Right kidney (tissue), 1 donor: ENCODE results near the gene CABYR.
"Not testable (repeated sequence)": the region's sequence is repeated elsewhere in the genome, so short reads cannot be mapped to it uniquely, and the experiment has no call there.

ENCODE experiments used
- DNase-seq: peaks from one replicate; pipeline ENCODE4 v3.0.0-alpha.2; 2016

The CABYR gene

GRCh38 chr18:24128700-24129099 is 10.2 kb upstream of the CABYR start:
- no peak for DNase-seq

- DNase-seq = no peak
Observed at GRCh38 chr18:24130494-24130893, 8.4 kb upstream of the CABYR start.

GRCh38 chr18:24136967-24137373 is 1.9 kb upstream of the CABYR start:
- no peak for DNase-seq

- no peak for DNase-seq
Observed at GRCh38 chr18:24138409-24138788, 463 bp upstream of the CABYR start.

DNA sequence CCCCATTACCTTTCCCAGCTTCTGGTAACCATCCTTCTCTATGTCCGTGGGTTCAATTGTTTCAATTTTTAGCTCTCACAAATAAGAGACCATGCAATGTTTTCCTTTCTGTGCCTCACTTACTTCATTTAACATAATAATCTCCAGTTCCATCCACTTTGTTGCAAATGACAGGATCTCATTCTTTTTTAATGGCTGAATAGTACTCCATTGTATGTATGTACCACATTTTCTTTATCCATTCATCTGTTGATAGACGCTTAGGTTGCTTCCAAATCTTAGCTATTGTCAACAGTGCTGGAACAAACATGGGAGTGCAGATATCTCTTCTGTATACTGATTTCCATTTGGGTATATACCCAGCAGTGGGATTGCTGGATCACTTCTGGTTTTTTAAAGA is 1.8 kb downstream of the CABYR start:
- no peak for DNase-seq

DNA sequence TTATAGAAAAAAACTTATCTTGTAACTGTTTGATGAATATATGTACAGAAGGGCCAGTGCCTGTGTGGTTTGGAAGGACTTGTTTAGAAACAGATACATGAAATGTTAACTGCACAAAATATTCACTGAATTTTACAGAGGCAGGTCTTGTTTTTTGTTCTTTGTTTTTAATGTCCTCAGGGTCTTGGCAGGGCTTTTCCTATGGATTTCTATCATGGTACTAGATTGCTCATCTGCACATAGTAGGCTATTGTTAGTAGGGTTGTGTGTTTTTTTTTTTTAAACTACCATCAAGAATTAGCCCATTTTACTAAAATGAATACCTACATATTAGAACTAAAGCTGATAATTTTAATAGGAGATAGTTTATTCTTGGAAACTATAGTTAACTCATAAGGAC is 3.5 kb downstream of the CABYR start:
- DNase-seq = no peak

GRCh38 chr18:24149591-24149990 is 10.7 kb downstream of the CABYR start:
- not testable (repeated sequence) for DNase-seq

DNA sequence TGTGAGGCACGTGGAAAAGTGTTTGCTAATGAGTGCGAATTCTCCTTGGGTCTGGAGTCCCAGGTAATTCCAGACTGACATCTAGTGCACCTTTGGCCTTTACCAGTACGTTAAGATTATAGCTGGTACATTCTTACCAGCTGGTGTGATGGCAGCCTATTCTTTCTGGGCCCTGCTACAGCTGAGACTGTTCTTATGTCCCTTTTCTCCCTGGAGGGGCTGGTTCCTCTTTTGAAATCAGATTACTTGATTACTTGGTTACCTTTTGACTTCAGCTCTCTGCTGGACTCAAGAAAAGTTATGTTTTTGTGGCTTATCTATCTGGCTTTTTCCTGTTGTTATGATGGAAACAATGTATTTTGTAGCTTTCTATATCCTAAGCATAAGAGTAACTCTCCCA is 14.5 kb downstream of the CABYR start:
- no peak for DNase-seq

- no peak for DNase-seq
Observed at GRCh38 chr18:24157855-24158254, 19.0 kb downstream of the CABYR start.

- no peak for DNase-seq
Observed at GRCh38 chr18:24160086-24160485, 21.2 kb downstream of the CABYR start.

DNA sequence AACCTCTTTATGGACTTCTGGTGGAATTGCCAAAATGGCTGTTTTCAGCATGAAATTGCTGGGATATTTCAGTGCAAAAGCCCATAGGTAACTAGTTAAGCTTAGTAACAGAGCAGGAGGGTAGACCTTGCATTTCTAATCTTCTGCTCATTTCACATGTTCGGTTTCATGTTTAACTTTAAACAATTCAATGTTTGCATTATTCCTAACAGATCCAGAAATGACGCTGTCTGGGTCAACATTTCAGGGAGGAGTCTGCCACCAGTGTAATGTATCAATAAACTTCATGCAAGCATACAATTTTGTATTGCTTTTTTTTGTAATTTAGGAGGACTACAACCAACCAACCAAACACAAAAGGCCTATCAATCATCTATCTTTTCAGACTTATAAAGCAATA is 22.4 kb downstream of the CABYR start:
- DNase-seq = no peak

DNA sequence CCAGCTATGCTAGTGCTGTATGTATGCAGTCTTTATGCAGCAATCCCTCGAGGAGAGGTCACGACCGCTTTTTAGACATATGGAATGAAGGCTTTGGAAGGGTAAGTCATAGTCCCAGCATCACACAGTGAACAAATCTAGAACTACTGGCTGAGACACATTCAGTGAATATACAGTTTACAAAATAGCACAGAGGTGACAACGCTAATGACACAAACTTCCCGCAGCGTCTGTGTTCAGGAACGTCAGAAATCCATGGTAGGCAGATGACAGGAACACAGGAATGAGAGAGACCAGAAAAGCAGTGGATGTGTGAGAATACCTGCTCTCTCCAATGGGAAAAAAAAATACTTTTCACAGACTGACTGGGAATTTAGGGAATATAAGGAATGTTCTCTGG is 29.6 kb downstream of the CABYR start:
- DNase-seq = no peak

- no peak for DNase-seq
Observed at GRCh38 chr18:24170360-24170759, 31.5 kb downstream of the CABYR start.

GRCh38 chr18:24173997-24174396 is 35.1 kb downstream of the CABYR start:
- no peak for DNase-seq

DNA sequence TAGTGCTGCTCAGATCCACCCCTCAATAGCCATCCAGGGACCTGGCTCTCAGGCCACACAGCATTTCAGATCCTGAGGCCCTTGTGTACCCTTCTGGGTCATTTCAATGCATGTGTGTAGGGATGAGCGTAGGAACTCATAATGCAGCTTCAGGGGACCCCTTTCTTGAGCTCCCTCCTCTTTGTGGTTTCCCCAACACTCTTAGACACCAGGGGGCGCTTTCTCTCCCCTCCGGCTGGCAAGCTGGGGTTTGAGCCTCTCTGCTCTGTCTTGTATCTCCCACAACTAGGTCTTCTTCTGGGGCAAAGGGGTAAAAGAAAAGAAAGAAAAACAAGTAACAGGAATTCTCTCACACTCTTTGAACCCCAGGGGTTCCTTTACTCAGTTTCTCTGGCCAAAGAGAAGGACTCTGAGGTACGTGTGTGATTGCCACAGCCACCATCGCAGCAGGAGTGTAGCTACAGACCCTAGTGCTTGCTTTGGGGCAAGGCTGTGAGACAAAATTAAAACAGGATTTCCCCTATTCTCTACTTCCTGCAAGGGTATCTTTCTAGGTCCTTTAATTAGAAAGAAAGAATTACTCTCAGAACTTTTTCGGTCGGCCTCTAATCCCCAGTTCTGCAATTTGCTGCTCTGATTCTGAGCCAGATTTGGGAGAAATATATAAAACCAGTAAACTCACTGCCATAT is 38.0 kb downstream of the CABYR start:
- peak; percentile 33 for DNase-seq

- DNase-seq = no peak
Observed at GRCh38 chr18:24177499-24178133, 38.8 kb downstream of the CABYR start.

DNA sequence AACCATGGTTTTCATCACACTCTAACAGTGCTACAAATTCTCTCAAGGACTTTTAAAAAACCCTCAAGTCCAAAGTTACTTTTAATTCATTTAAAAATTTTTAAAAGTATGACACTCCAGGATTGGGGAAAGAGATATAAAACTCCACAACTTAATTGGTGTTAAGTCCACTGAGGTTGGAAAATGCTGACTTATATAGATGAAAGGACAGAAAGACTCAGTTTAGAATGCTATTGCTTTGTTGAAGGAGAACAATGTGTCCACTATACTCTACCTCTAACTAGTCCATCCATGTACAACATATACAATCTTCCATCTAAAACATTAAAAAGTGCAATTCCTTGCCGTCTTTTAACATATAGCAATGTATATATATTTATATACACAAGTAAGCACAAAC is 41.2 kb downstream of the CABYR start:
- no peak for DNase-seq

DNA sequence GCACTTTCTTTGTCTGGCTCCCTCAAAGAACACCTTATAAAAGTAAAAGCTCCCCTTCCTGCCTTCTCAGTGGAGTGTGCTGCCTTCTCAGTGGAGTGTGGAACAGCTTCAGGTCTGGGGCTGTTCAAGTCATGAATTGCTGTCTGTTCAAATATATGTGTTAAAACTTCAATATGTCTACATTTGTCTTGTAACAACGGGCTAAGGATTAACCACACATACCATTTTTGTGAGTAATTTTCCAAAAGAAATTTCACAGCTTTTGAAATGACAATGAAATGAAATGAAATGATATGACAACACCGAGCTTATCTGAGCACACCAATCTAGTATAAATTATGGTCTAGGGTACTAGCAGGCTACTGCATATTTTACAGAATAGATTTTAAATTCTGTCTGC is 42.9 kb downstream of the CABYR start:
- DNase-seq = no peak

- no peak for DNase-seq
Observed at GRCh38 chr18:24185805-24186204, 46.9 kb downstream of the CABYR start.

DNA sequence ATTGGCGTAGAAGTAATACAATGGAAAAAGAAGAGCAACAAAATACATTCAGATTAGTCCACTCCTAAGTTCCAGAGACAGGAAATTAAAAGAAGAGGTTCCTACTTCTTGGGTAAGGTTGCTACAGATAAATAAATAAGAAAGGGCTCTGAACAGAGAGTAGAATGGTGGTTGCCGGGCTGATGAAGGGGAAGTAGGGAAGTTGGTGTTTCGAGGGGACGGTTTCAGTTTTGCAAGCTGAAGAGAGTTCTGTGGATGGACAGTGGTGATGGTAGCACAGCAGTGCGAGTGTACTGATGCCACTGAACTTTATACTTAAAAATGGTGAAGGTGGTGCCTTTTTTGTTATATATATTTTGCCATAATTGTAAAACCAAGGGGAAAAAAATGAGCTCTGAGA is 48.2 kb downstream of the CABYR start:
- no peak for DNase-seq

DNA sequence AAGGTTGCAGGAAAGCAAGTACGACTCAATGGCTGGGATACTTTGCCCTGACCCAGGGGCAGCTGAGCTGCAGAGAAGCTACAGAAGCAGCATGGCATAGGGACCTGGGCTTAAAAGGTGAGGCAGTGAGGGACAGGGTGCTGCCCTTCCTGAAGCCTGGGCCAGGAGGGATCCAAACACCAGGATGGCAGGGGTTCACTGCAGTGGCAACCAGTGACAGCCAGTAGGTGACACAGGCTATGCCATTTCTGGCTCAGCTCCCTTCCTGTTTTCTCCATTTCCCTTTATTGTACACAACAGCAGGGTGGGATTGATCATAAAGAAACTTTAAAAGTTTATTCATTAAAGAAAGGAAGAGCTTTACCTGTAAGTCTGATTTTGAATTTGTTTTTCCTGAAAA is 48.8 kb downstream of the CABYR start:
- DNase-seq = no peak

DNA sequence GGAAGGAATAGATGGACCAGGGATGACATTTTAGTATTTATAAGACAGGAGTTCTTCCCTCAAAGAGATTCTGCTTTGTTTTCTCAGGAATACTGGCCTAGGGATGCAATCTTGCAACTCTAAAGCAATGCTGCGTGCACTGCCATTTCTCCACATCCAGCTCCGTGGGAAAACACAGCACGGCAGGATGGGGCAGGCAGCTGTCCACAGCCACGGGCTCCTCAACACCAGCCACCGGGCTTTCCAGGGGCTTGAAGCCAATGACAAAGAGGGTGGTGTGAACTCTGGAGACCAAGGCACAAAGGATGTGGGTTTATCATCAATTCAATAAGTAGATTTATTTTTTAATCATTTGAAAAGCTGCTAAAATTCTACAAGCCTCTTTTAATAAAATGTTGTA is 49.3 kb downstream of the CABYR start:
- no peak for DNase-seq

- DNase-seq = peak; percentile 12
Observed at GRCh38 chr18:24189007-24189528, 50.2 kb downstream of the CABYR start.

- no peak for DNase-seq
Observed at GRCh38 chr18:24189664-24190346, 50.9 kb downstream of the CABYR start.
